Measurements from ENCODE around the gene NAIP. TPM values are rescaled to one million over a fixed set of nuclear protein-coding genes. Genes with fewer than 3 reads are reported as not detected.
"Not testable (repeated sequence)": the region's sequence is repeated elsewhere in the genome, so short reads cannot be mapped to it uniquely, and the experiment has no call there.

The NAIP gene
- total RNA-seq, result 12.0 and 12.9 TPM in 2 replicates

- intact Hi-C loops (cut with micrococcal nuclease), result not testable (repeated sequence)
These were observed at the start of gene NAIP for GRCh38 chr5:71025289-71025953. NAIP (minus strand) TSS chr5:71025339; CDS start chr5:71012915, 12,424 bp downstream.

- intact Hi-C loops (cut with micrococcal nuclease), result not testable (repeated sequence)
These were observed 42.3 kb upstream of the NAIP start, which contains the start of gene GTF2H2 for GRCh38 chr5:71067262-71067928. GTF2H2 (minus strand) TSS chr5:71067676; CDS start chr5:71062763, 4,913 bp downstream.

- intact Hi-C loops (cut with micrococcal nuclease), result not testable (repeated sequence)
These were observed 36.2 kb upstream of the NAIP start for GRCh38 chr5:71061322-71061721.

- intact Hi-C loops (cut with micrococcal nuclease), result not testable (repeated sequence)
These were observed 34.3 kb upstream of the NAIP start for GRCh38 chr5:71059426-71059825.

- intact Hi-C loops (cut with micrococcal nuclease), result not testable (repeated sequence)
These were observed 19.7 kb upstream of the NAIP start for GRCh38 chr5:71044808-71045207.

- intact Hi-C loops (cut with micrococcal nuclease), result not testable (repeated sequence)
These were observed 19.0 kb upstream of the NAIP start for GRCh38 chr5:71044128-71044527.

- intact Hi-C loops (cut with micrococcal nuclease), result not testable (repeated sequence)
These were observed 6.1 kb upstream of the NAIP start for GRCh38 chr5:71031046-71031776.

- intact Hi-C loops (cut with micrococcal nuclease), result not testable (repeated sequence)
These were observed 4.5 kb downstream of the NAIP start for GRCh38 chr5:71020643-71021042.

- intact Hi-C loops (cut with micrococcal nuclease), result not testable (repeated sequence)
These were observed 6.6 kb downstream of the NAIP start for GRCh38 chr5:71018376-71019005.

- intact Hi-C loops (cut with micrococcal nuclease), result no loop called here
These were observed 11.0 kb downstream of the NAIP start for GRCh38 chr5:71014176-71014575.

- intact Hi-C loops (cut with micrococcal nuclease), result no loop called here
These were observed 11.6 kb downstream of the NAIP start for GRCh38 chr5:71013575-71013974.

GRCh38 chr5:71011194-71011792, 13.8 kb downstream of the NAIP start:
- intact Hi-C loops (cut with micrococcal nuclease), result no loop called here

- intact Hi-C loops (cut with micrococcal nuclease), result not testable (repeated sequence)
These were observed 18.2 kb downstream of the NAIP start for GRCh38 chr5:71006983-71007382.

- intact Hi-C loops (cut with micrococcal nuclease), result not testable (repeated sequence)
These were observed 40.3 kb downstream of the NAIP start for GRCh38 chr5:70984882-70985281.

- intact Hi-C loops (cut with micrococcal nuclease), result not testable (repeated sequence)
These were observed 57.9 kb downstream of the NAIP start for GRCh38 chr5:70967220-70967619.

GRCh38 chr5:70964531-70964930, 60.6 kb downstream of the NAIP start:
- intact Hi-C loops (cut with micrococcal nuclease), result not testable (repeated sequence)

- intact Hi-C loops (cut with micrococcal nuclease), result not testable (repeated sequence)
These were observed 72.1 kb downstream of the NAIP start for GRCh38 chr5:70953068-70953467.

- intact Hi-C loops (cut with micrococcal nuclease), result not testable (repeated sequence)
These were observed 92.6 kb downstream of the NAIP start for GRCh38 chr5:70932560-70932959.

GRCh38 chr5:70931709-70932368, 93.3 kb downstream of the NAIP start:
- intact Hi-C loops (cut with micrococcal nuclease), result not testable (repeated sequence)

- intact Hi-C loops (cut with micrococcal nuclease), result not testable (repeated sequence)
These were observed 100.0 kb downstream of the NAIP start for GRCh38 chr5:70925211-70925562.

Measured in T-helper 1 cell treated with Interleukin-12 subunit alpha and Interleukin-12 subunit beta and Interleukin-4 antibody, amounts not matched to agents 30 ng/mL and 1 ng/mL, for 36 hours (primary cell).